ENCODE data around the gene AKT2. TPM values are rescaled to one million over a fixed set of nuclear protein-coding genes. Genes with fewer than 3 reads are reported as not detected.

The AKT2 gene
- total RNA-seq, 1 experiment from 2014 or later = 84.5 TPM

GRCh38 chr19:40252395-40252794, 32.8 kb downstream of the AKT2 start:
- DNase-seq (ENCODE audit: low read depth) = no peak

- DNase-seq (ENCODE audit: low read depth) = no peak
Observed at GRCh38 chr19:40251991-40252390, 33.2 kb downstream of the AKT2 start.

GRCh38 chr19:40251244-40251643, 33.9 kb downstream of the AKT2 start:
- no peak for DNase-seq (ENCODE audit: low read depth)

- no peak for DNase-seq (ENCODE audit: low read depth)
Observed at GRCh38 chr19:40249781-40250180, 35.4 kb downstream of the AKT2 start.

GRCh38 chr19:40249201-40249600, 35.9 kb downstream of the AKT2 start:
- DNase-seq (ENCODE audit: low read depth) = no peak

- no peak for DNase-seq (ENCODE audit: low read depth)
Observed at GRCh38 chr19:40247735-40248262, 37.3 kb downstream of the AKT2 start.

GRCh38 chr19:40247178-40247577, 38.0 kb downstream of the AKT2 start:
- no peak for DNase-seq (ENCODE audit: low read depth)

GRCh38 chr19:40246292-40247073, 38.7 kb downstream of the AKT2 start:
- DNase-seq (ENCODE audit: low read depth) = no peak

- DNase-seq (ENCODE audit: low read depth) = no peak
Observed at GRCh38 chr19:40245506-40246128, 39.5 kb downstream of the AKT2 start.

- no peak for DNase-seq (ENCODE audit: low read depth)
Observed at GRCh38 chr19:40244579-40245317, 40.4 kb downstream of the AKT2 start.

- DNase-seq (ENCODE audit: low read depth) = no peak
Observed at GRCh38 chr19:40243181-40243580, 42.0 kb downstream of the AKT2 start.

GRCh38 chr19:40242480-40242879, 42.7 kb downstream of the AKT2 start:
- no peak for DNase-seq (ENCODE audit: low read depth)

GRCh38 chr19:40241809-40242384, 43.2 kb downstream of the AKT2 start:
- no peak for DNase-seq (ENCODE audit: low read depth)

- no peak for DNase-seq (ENCODE audit: low read depth)
Observed at GRCh38 chr19:40241125-40241808, 43.9 kb downstream of the AKT2 start.

GRCh38 chr19:40240332-40240731, 44.8 kb downstream of the AKT2 start:
- DNase-seq (ENCODE audit: low read depth) = no peak

GRCh38 chr19:40239415-40240226, 45.5 kb downstream of the AKT2 start:
- no peak for DNase-seq (ENCODE audit: low read depth)

- no peak for DNase-seq (ENCODE audit: low read depth)
Observed at GRCh38 chr19:40238775-40239174, 46.4 kb downstream of the AKT2 start.

- no peak for DNase-seq (ENCODE audit: low read depth)
Observed at GRCh38 chr19:40237791-40238190, 47.4 kb downstream of the AKT2 start.

- no peak for DNase-seq (ENCODE audit: low read depth)
Observed at GRCh38 chr19:40236366-40236765, 48.8 kb downstream of the AKT2 start.

- DNase-seq (ENCODE audit: low read depth) = no peak
Observed at GRCh38 chr19:40236026-40236355, 49.2 kb downstream of the AKT2 start.

Measured in Daoy (cell line).